DOHH2 (cell line): ENCODE data around the gene NLGN1.

Experiments used
- H3F3A ChIP-seq: fragments of 200-600 bp; sonication (generic), shearing (Covaris generic); 2 replicates; pipeline ENCODE4 v1.6.0; 2016; ENCODE audit warnings: antibody characterized with exemption, mild to moderate bottlenecking; ENCODE audit not compliant: control insufficient read depth, insufficient read depth
- H3K27ac ChIP-seq: fragments of 200-600 bp; sonication (generic); 2 replicates; pipeline ENCODE4 v1.5.1; 2014; ENCODE audit warnings: low read depth, mild to moderate bottlenecking, low read length, moderate library complexity
- H3K27me3 ChIP-seq: fragments of 200-600 bp; sonication (generic); 2 replicates; pipeline ENCODE4 v1.6.1; 2014; ENCODE audit warnings: mild to moderate bottlenecking, low read length, mixed read lengths; ENCODE audit not compliant: control insufficient read depth
- H3K36me3 ChIP-seq: fragments of 200-600 bp; sonication (generic); 2 replicates; pipeline ENCODE4 v1.6.1; 2014; ENCODE audit warnings: mild to moderate bottlenecking, low read length, moderate library complexity, mixed read lengths; ENCODE audit not compliant: control insufficient read depth
- H3K4me1 ChIP-seq: fragments of 200-600 bp; sonication (generic); 2 replicates; pipeline ENCODE4 v1.6.1; 2014; ENCODE audit warnings: mild to moderate bottlenecking, low read length, mixed read lengths; ENCODE audit not compliant: control insufficient read depth
- H3K4me2 ChIP-seq: fragments of 200-600 bp; sonication (generic); 2 replicates; pipeline ENCODE4 v1.6.0; 2014; ENCODE audit warnings: mild to moderate bottlenecking, low read length, moderate library complexity
- H3K4me3 ChIP-seq: fragments of 200-600 bp; sonication (generic); 2 replicates; pipeline ENCODE4 v1.5.1; 2014; ENCODE audit warnings: mild to moderate bottlenecking, low read length, mixed read lengths
- H3K79me2 ChIP-seq: fragments of 200-600 bp; sonication (generic); 2 replicates; pipeline ENCODE4 v1.6.1; 2014; ENCODE audit warnings: mild to moderate bottlenecking, low read length, mixed read lengths; ENCODE audit not compliant: control insufficient read depth
- H3K9me2 ChIP-seq: fragments of 200-600 bp; sonication (generic); replicated peaks from 2 replicates; pipeline ENCODE4 v1.6.1; 2014; ENCODE audit warnings: mild to moderate bottlenecking, low read length, mixed read lengths; ENCODE audit not compliant: control insufficient read depth
- H3K9me3 ChIP-seq: fragments of 200-600 bp; sonication (generic); 2 replicates; pipeline ENCODE4 v1.6.1; 2014; ENCODE audit warnings: antibody characterized with exemption, low read length, mixed read lengths; ENCODE audit not compliant: control insufficient read depth, insufficient read depth
- H4K20me1 ChIP-seq: fragments of 200-600 bp; sonication (generic); 2 replicates; pipeline ENCODE4 v1.6.0; 2014; ENCODE audit warnings: low read depth, mild to moderate bottlenecking, antibody characterized with exemption, low read length, moderate library complexity; ENCODE audit not compliant: control insufficient read depth, insufficient read depth
- CTCF ChIP-seq: fragments of 200-600 bp; sonication (generic); IDR thresholded peaks from one replicate; pipeline ENCODE4 v1.5.1; 2014; ENCODE audit warnings: antibody characterized with exemption, mild to moderate bottlenecking, low read depth, low read length; ENCODE audit not compliant: poor library complexity, severe bottlenecking
- EZH2phosphoT487 ChIP-seq: fragments of 200-600 bp; sonication (generic); IDR thresholded peaks from 2 replicates; pipeline ENCODE4 v1.6.1; 2017; ENCODE audit warnings: borderline replicate concordance, mild to moderate bottlenecking, antibody characterized with exemption, low read length, moderate library complexity, mixed read lengths

The NLGN1 gene

DNA sequence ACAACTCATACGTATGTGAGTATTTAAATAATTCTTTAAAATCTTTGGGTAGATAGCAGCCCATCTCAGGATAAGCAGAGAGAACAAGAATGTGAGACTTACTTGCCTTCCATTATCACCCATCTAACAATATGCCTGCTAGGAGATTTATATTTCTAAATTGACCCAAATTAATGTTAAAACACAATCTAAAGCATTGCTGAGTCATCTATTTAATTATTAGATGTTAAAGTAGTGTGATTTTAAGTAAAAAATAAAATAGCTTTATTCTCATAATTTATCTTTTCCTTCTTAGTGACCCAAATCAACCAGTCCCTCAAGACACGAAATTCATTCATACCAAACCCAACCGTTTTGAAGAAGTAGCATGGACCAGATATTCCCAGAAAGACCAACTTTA, 882.6 kb downstream of the NLGN1 start:
- no peaks in the 10 kb centered on the region for H3K36me3 ChIP-seq
- no peaks in the 10 kb centered on the region for H3K4me1 ChIP-seq
- no peaks in the 10 kb centered on the region for H3K9me3 ChIP-seq
- H3K79me2 ChIP-seq: no peaks in the 10 kb centered on the region
- H3K9me2 ChIP-seq: no peaks in the 10 kb centered on the region
- TF ChIP-seq CTCF: no peak
- no peak for TF ChIP-seq EZH2phosphoT487
- no peak overlapping the region for H3K4me3 ChIP-seq
- no peaks in the 10 kb centered on the region for H4K20me1 ChIP-seq
- H3K4me2 ChIP-seq: no peak overlapping the region
- no peaks in the 10 kb centered on the region for H3K27me3 ChIP-seq
- H3F3A ChIP-seq: no peaks in the 10 kb centered on the region
- H3K27ac ChIP-seq: no peak overlapping the region

DNA sequence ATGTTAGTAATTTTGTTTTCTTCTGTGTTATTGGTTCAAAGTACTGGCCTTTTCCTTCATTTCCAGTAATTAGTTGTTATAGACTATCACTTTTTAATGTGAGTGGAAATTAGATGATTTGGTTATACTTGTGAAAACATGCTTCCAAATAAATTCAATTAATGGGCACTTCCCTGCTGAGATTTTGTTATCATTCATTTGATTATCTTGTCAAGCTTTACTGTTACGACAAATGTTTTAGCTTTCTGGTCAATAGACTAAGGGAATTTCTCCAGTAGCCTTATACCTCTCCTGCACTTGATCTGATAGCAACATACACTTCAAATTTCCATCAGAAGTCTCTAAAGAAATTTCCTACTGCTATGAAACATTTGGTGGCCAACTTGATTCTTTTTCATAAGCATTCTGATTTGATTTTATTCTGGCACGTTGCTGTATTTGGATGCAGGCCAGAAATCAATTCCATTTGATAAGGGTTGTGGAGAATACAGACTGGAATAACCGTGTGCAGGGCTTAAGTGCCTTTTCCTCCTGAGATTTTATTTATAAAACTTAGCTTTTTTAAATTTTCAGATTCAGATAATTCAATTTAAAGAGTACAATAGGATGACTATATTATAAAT, 887.8 kb downstream of the NLGN1 start:
- no peak overlapping the region for H3K4me3 ChIP-seq
- H4K20me1 ChIP-seq: no peaks in the 10 kb centered on the region
- no peaks in the 10 kb centered on the region for H3K36me3 ChIP-seq
- no peaks in the 10 kb centered on the region for H3K9me2 ChIP-seq
- H3K27me3 ChIP-seq: no peaks in the 10 kb centered on the region
- no peaks in the 10 kb centered on the region for H3F3A ChIP-seq
- no peaks in the 10 kb centered on the region for H3K4me1 ChIP-seq
- H3K79me2 ChIP-seq: no peaks in the 10 kb centered on the region
- TF ChIP-seq EZH2phosphoT487: no peak
- no peak for TF ChIP-seq CTCF
- H3K4me2 ChIP-seq: no peak overlapping the region
- no peak overlapping the region for H3K27ac ChIP-seq
- H3K9me3 ChIP-seq: no peaks in the 10 kb centered on the region

GRCh38 chr3:174287705-174288104, 890.2 kb downstream of the NLGN1 start:
- Histone ChIP-seq H3F3A (no peaks in the 10 kb centered on the region), H3K27me3 (no peaks in the 10 kb centered on the region), H3K4me2 (no peak overlapping the region), H3K79me2 (no peaks in the 10 kb centered on the region), H3K4me1 (no peaks in the 10 kb centered on the region), H3K27ac (no peak overlapping the region), H3K4me3 (no peak overlapping the region), H3K36me3 (no peaks in the 10 kb centered on the region), H3K9me3 (no peaks in the 10 kb centered on the region), H3K9me2 (no peaks in the 10 kb centered on the region), H4K20me1 (no peaks in the 10 kb centered on the region)
- TF ChIP-seq EZH2phosphoT487 (no peak), CTCF (no peak)
